ENCODE results near the gene LIPJ.

The LIPJ gene

DNA sequence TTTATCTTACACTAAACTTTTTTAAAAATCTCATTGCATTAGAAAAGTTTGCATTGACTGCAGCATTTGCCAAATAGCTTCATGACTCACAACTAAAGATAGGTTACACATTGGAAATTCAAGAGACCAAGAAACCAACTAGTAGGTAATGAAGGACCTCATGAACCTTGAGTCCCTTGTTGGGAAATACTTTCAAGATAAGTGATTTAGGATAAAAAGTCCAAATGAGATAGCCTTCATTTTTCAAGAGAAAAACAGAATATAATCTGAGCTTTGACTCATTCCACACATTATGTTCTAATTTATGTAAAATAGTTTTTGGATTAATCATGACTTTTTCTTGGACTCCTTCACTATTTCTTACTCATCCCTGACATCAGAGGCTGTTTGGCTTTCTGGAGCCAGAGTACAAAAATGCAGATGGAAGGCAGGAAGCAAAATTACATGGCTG is 64.6 kb downstream of the LIPJ start:
- POLR2A ChIA-PET = no interaction called here
- CTCF ChIA-PET = no interaction called here
- no peak for TF ChIP-seq ZNF384 (IDR thresholded peaks at IDR 0.05)
- no peak for DNase-seq (ENCODE audit: extremely low spot score)

DNA sequence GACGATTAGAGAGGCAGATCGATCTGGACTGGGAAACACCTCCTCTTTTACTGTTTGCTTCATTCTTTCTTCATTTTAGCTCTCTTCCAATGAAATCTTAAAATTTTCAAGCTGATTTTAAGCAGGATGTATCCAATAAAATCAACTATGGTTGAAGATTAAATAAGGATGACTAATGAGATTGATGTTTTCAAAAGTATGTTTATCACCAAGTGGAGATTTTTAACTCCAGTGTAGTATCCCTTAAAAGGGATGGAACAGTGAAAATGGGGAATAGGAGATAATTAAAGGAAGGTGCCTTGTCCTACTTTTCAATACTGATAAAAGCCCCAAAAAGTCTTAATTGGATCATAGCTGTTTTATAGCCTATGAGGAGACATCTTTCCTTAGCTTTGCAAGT is 66.1 kb downstream of the LIPJ start:
- no peak for DNase-seq (ENCODE audit: extremely low spot score)
- TF ChIP-seq SP1 (IDR thresholded peaks at IDR 0.05) (no peak), FOXK2 (IDR thresholded peaks at IDR 0.05) (no peak), ARNT (IDR thresholded peaks at IDR 0.05) (no peak), BHLHE40 (IDR thresholded peaks at IDR 0.05; ENCODE audit: borderline replicate concordance) (no peak), ZNF384 (IDR thresholded peaks at IDR 0.05) (no peak), L3MBTL2 (conservative IDR thresholded peaks at IDR 0.05) (no peak), NFRKB (IDR thresholded peaks at IDR 0.05) (no peak), LEF1 (IDR thresholded peaks at IDR 0.05; ENCODE audit: borderline replicate concordance) (no peak), HDGF (IDR thresholded peaks at IDR 0.05; ENCODE audit: borderline replicate concordance) (no peak), ELF4 (IDR thresholded peaks at IDR 0.05) (no peak), FOXA1 (IDR thresholded peaks at IDR 0.05) (no peak), TARDBP (IDR thresholded peaks at IDR 0.05) (no peak), SUZ12 (IDR thresholded peaks at IDR 0.05) (no peak), FOXM1 (IDR thresholded peaks at IDR 0.05; ENCODE audit: borderline replicate concordance) (no peak), CTBP1 (IDR thresholded peaks at IDR 0.05; ENCODE audit: borderline replicate concordance) (no peak)
- TF ChIP-seq, protein P1, sequence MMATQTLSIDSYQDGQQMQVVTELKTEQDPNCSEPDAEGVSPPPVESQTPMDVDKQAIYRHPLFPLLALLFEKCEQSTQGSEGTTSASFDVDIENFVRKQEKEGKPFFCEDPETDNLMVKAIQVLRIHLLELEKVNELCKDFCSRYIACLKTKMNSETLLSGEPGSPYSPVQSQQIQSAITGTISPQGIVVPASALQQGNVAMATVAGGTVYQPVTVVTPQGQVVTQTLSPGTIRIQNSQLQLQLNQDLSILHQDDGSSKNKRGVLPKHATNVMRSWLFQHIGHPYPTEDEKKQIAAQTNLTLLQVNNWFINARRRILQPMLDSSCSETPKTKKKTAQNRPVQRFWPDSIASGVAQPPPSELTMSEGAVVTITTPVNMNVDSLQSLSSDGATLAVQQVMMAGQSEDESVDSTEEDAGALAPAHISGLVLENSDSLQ (IDR thresholded peaks at IDR 0.05) = no peak
- CTCF ChIA-PET = interaction anchor here (0.6 kb wide), 1 partner anchor 841 kb away, joined by 3 read pairs; no protein-coding TSS in a partner anchor
- POLR2A ChIA-PET = no interaction called here
